ENCODE data around the gene SLC8A1. TPM values are rescaled to one million over a fixed set of nuclear protein-coding genes. Genes with fewer than 3 reads are reported as not detected.

The SLC8A1 gene
- total RNA-seq, 2 experiments from 2014 or later: 0.47 to 0.59 TPM

DNA sequence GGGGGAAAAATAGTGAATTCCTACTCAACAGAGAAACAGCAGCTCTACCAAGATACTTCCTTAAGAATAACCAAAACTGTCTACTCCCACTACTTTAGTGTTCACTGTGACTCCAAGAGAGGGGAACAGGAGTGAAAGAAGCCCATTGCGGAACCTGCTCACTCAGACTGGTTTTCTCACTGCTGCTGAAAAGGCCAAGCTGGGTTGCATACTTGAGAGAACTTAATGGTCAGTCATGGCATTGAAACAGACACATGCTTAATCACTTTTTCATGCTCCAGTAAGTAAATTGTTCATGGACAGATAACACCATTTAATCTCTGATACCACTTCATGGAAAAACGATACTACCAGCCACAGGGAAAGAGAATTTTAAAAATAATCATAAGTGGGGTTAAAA lies 35.7 kb upstream of the SLC8A1 start:
- Mint-ChIP-seq H3K4me1 (ENCODE audit: low read depth) (peaks cover 21% of the 10 kb centered on the region), H3K9me3 (no peaks in the 10 kb centered on the region), H3K36me3 (ENCODE audit: low read depth) (no peaks in the 10 kb centered on the region), H3K27ac (no peak overlapping the region), H3K4me3 (no peak overlapping the region), H3K27me3 (no peaks in the 10 kb centered on the region)
- no peak for ATAC-seq (ENCODE audit: poor library complexity)
- no peaks in the 10 kb centered on the region for H3K9me3 ChIP-seq (ENCODE audit: control insufficient read depth in 1 of 2, insufficient read depth in 1 of 2, low read length in 2 of 2)
- ChIA-PET CTCF (interaction anchor here (0.9 kb wide), 1 partner anchor 8 kb away, joined by 3 read pairs; no protein-coding TSS in a partner anchor), POLR2A (no interaction called here)
- no peaks in the 10 kb centered on the region for H3K36me3 ChIP-seq (ENCODE audit: insufficient read depth, low read length)
- H3K27ac ChIP-seq (ENCODE audit: low read depth in 1 of 2, low read length in 2 of 2): no peak overlapping the region
- peak in 2 of 14 experiments; percentile 33 to 36 for DNase-seq
- no peak overlapping the region for H3K4me3 ChIP-seq (ENCODE audit: low read length)
- intact Hi-C loops (cut with DNase I, micrococcal nuclease): no loop called here
- no peaks in the 10 kb centered on the region for H3K27me3 ChIP-seq (ENCODE audit: control insufficient read depth in 1 of 2, insufficient read depth in 2 of 2, low read length in 2 of 2)
- TF ChIP-seq, protein P1, sequence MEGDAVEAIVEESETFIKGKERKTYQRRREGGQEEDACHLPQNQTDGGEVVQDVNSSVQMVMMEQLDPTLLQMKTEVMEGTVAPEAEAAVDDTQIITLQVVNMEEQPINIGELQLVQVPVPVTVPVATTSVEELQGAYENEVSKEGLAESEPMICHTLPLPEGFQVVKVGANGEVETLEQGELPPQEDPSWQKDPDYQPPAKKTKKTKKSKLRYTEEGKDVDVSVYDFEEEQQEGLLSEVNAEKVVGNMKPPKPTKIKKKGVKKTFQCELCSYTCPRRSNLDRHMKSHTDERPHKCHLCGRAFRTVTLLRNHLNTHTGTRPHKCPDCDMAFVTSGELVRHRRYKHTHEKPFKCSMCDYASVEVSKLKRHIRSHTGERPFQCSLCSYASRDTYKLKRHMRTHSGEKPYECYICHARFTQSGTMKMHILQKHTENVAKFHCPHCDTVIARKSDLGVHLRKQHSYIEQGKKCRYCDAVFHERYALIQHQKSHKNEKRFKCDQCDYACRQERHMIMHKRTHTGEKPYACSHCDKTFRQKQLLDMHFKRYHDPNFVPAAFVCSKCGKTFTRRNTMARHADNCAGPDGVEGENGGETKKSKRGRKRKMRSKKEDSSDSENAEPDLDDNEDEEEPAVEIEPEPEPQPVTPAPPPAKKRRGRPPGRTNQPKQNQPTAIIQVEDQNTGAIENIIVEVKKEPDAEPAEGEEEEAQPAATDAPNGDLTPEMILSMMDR (IDR thresholded peaks at IDR 0.05): no peak
- no peaks in the 10 kb centered on the region for H3K4me1 ChIP-seq (ENCODE audit: insufficient read depth, low read length)

DNA sequence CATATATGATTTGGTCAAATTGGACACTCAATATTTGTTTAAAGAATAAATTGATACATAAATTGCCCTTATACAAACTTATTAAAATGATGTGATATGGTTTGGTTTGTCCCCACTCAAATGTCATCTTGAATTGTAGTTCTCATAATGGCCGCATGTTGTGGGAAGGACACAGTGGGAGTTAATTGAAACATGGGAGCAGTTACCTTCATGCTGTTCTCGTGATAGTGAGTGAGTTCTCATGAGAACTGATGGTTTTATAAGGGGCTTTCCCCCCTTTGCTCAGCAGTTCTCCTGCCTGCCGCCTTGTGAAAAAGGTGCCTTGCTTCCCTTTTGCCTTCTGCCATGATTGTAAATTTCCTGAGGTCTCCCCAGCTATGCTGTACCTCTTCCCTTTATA lies 34.0 kb upstream of the SLC8A1 start:
- Histone ChIP-seq H3K9me3 (ENCODE audit: control insufficient read depth in 1 of 2, insufficient read depth in 1 of 2, low read length in 2 of 2) (no peaks in the 10 kb centered on the region), H3K27ac (ENCODE audit: low read depth in 1 of 2, low read length in 2 of 2) (no peak overlapping the region), H3K36me3 (ENCODE audit: insufficient read depth, low read length) (no peaks in the 10 kb centered on the region), H3K4me1 (ENCODE audit: insufficient read depth, low read length) (no peaks in the 10 kb centered on the region), H3K4me3 (ENCODE audit: low read length) (no peak overlapping the region), H3K27me3 (ENCODE audit: control insufficient read depth in 1 of 2, insufficient read depth in 2 of 2, low read length in 2 of 2) (no peaks in the 10 kb centered on the region)
- TF ChIP-seq, protein P1 (IDR thresholded peaks at IDR 0.05): no peak
- Mint-ChIP-seq H3K4me1 (ENCODE audit: low read depth) (peaks cover 21% of the 10 kb centered on the region), H3K27ac (no peak overlapping the region), H3K36me3 (ENCODE audit: low read depth) (no peaks in the 10 kb centered on the region), H3K4me3 (no peak overlapping the region), H3K27me3 (no peaks in the 10 kb centered on the region), H3K9me3 (no peaks in the 10 kb centered on the region)
- ATAC-seq (ENCODE audit: poor library complexity) (no peak), DNase-seq (no peak)
- POLR2A ChIA-PET: no interaction called here
- intact Hi-C loops (cut with DNase I, micrococcal nuclease): no loop called here
- CTCF ChIA-PET: no interaction called here

DNA sequence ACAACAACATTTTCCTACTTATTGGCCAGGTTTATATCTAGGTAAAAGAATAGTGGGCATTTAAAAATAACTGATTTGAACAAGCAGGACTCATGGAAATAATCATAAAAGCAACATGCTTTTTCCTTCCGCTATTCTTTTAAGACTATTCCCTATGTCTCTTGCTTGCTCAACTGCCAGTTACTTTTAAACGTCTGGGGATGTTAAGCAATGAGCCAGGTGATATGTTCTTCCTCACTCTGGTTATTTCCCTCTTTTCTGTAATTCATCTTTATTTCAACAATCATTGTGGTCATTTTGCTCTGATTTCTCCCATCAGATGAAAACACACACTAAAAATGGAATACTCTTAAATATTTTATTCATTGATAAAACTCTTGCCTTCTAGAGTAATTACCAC lies 33.4 kb upstream of the SLC8A1 start:
- H3K27ac Mint-ChIP-seq: no peak overlapping the region
- no peak overlapping the region for H3K4me3 Mint-ChIP-seq
- ATAC-seq (ENCODE audit: poor library complexity): no peak
- H3K9me3 Mint-ChIP-seq: no peaks in the 10 kb centered on the region
- TF ChIP-seq, protein P1 (IDR thresholded peaks at IDR 0.05): no peak
- no peaks in the 10 kb centered on the region for H3K9me3 ChIP-seq (ENCODE audit: control insufficient read depth in 1 of 2, insufficient read depth in 1 of 2, low read length in 2 of 2)
- no peak for DNase-seq
- no peak overlapping the region for H3K27ac ChIP-seq (ENCODE audit: low read depth in 1 of 2, low read length in 2 of 2)
- CTCF ChIA-PET: no interaction called here
- intact Hi-C loops (cut with DNase I, micrococcal nuclease): no loop called here
- no peaks in the 10 kb centered on the region for H3K27me3 Mint-ChIP-seq
- H3K4me3 ChIP-seq (ENCODE audit: low read length): no peak overlapping the region
- no peaks in the 10 kb centered on the region for H3K4me1 ChIP-seq (ENCODE audit: insufficient read depth, low read length)
- no peaks in the 10 kb centered on the region for H3K36me3 ChIP-seq (ENCODE audit: insufficient read depth, low read length)
- POLR2A ChIA-PET: no interaction called here
- no peaks in the 10 kb centered on the region for H3K27me3 ChIP-seq (ENCODE audit: control insufficient read depth in 1 of 2, insufficient read depth in 2 of 2, low read length in 2 of 2)
- H3K36me3 Mint-ChIP-seq (ENCODE audit: low read depth): no peaks in the 10 kb centered on the region
- H3K4me1 Mint-ChIP-seq (ENCODE audit: low read depth): peaks cover 21% of the 10 kb centered on the region
